Measurements from ENCODE around the gene ADCYAP1R1.

DNA sequence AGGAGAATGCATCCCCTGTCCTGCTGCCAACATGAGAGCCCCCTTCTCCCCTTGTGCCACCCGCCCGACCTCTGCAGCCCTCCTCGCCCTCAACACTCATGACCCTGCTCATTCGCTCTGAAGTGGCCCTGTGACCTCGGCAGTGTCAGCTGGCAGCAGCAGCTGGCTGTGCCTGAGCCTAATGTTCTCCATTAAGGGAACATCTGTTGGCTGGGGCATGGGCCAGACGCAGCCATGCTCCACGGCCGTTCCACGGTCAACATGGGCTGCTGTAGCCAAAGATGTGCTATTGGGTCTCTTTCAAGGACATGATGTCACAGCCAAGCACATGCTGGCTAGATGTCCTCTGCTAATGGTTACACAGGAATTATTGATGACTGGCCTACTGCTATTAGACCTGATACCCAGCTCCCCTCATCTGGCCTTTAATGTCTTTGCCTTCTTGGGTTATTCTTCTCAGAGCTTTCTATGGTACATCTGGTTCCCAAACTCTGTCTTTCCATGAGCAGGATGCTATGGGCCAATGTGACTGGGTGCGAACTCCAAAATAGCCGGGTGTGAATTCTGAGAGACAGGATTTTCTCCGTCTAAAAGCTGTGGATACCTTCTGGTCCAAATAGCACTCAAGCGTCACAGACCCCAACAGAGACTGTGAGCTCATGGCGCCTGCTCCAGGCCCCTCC is 22.4 kb downstream of the ADCYAP1R1 start:
- TF ChIP-seq POLR2A (IDR thresholded peaks at IDR 0.05; ENCODE audit: low read length) (no peak), GATA1 (IDR thresholded peaks at IDR 0.05; ENCODE audit: low read depth, low read length) (no peak)

Measured in erythroblast (primary cell).